ENCODE data around the gene AQP11. TPM values are rescaled to one million over a fixed set of nuclear protein-coding genes. Genes with fewer than 3 reads are reported as not detected.

Gene AQP11
- total and polyA plus RNA-seq, 4 experiments from 2014 or later: 0.35 to 1.0 (median 0.52) TPM

DNA sequence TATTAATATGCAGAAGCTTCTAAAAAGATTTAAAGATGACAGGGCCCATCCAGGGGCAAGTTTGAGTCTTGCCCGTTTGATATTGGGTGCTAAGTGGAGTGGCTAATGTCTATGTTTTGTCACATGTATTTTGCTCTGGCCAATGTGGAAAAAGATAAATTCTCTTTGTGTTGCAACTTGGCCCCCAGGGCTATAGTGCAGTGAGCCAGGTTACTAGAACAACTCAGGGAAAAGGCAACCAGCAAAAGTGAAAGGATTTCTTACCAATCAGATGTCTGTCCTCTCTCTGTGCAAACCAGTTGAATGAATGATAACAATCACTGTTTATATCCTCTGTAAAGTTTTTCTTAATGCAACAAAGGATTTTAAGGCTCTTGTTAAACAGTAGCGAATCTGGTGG is 52.5 kb downstream of the AQP11 start:
- Histone ChIP-seq H3K9me3 (ENCODE audit: control insufficient read depth in 1 of 2, low read length in 2 of 2) (no peaks in the 10 kb centered on the region), H3K36me3 (ENCODE audit: insufficient read depth, low read length) (no peaks in the 10 kb centered on the region), H3K4me3 (ENCODE audit: low read length in 2 of 2) (no peak overlapping the region), H3K27me3 (ENCODE audit: insufficient read depth, low read length) (no peaks in the 10 kb centered on the region), H3K4me1 (ENCODE audit: insufficient read depth, low read length) (peaks cover 6% of the 10 kb centered on the region), H3K27ac (ENCODE audit: low read depth, low read length) (no peak overlapping the region)
- Mint-ChIP-seq H3K4me1 (peaks cover 7 to 10% (median 9%) of the 10 kb centered on the region in 4 donors), H3K36me3 (peaks cover 3 to 7% of the 10 kb centered on the region in 2 donors), H3K4me3 (no peak overlapping the region), H3K27me3 (peaks cover 7 to 9% of the 10 kb centered on the region in 2 donors), H3K9me3 (peaks cover 0 to 6% (median 0%) of the 10 kb centered on the region in 8 donors), H3K27ac (no peak overlapping the region)
- POLR2A ChIA-PET (ENCODE audit: partially characterized antibody): no interaction called here
- intact Hi-C loops (cut with micrococcal nuclease): no loop called here
- CTCF ChIA-PET (ENCODE audit: partially characterized antibody): no interaction called here
- DNase-seq: no peak

- Mint-ChIP-seq H3K4me1 (no peaks in the 10 kb centered on the region), H3K27me3 (peaks cover 9 to 10% of the 10 kb centered on the region in 2 donors), H3K4me3 (no peak overlapping the region), H3K27ac (no peak overlapping the region), H3K36me3 (no peaks in the 10 kb centered on the region), H3K9me3 (peaks cover 0 to 6% (median 0%) of the 10 kb centered on the region in 8 donors)
- ChIA-PET CTCF (ENCODE audit: partially characterized antibody) (interaction anchor here (0.6 kb wide), 1 partner anchor 843 kb away, joined by 5 read pairs; no protein-coding TSS in a partner anchor), POLR2A (ENCODE audit: partially characterized antibody) (no interaction called here)
- H3K27me3 ChIP-seq (ENCODE audit: insufficient read depth, low read length): no peaks in the 10 kb centered on the region
- no peak for DNase-seq
- H3K27ac ChIP-seq (ENCODE audit: low read depth, low read length): no peak overlapping the region
- no peak overlapping the region for H3K4me3 ChIP-seq (ENCODE audit: low read length in 2 of 2)
- H3K9me3 ChIP-seq (ENCODE audit: control insufficient read depth in 1 of 2, low read length in 2 of 2): no peaks in the 10 kb centered on the region
- H3K36me3 ChIP-seq (ENCODE audit: insufficient read depth, low read length): no peaks in the 10 kb centered on the region
- no peaks in the 10 kb centered on the region for H3K4me1 ChIP-seq (ENCODE audit: insufficient read depth, low read length)
- intact Hi-C loops (cut with micrococcal nuclease): no loop called here
Measured at GRCh38 chr11:77644887-77645286, 55.1 kb downstream of the AQP11 start.

GRCh38 chr11:77647654-77648305 is 58.0 kb downstream of the AQP11 start:
- Histone ChIP-seq H3K4me3 (ENCODE audit: low read length in 2 of 2) (no peak overlapping the region), H3K36me3 (ENCODE audit: insufficient read depth, low read length) (no peaks in the 10 kb centered on the region), H3K27me3 (ENCODE audit: insufficient read depth, low read length) (no peaks in the 10 kb centered on the region), H3K27ac (ENCODE audit: low read depth, low read length) (no peak overlapping the region), H3K4me1 (ENCODE audit: insufficient read depth, low read length) (no peaks in the 10 kb centered on the region), H3K9me3 (ENCODE audit: control insufficient read depth in 1 of 2, low read length in 2 of 2) (no peaks in the 10 kb centered on the region)
- Mint-ChIP-seq H3K27ac (no peak overlapping the region), H3K36me3 (no peaks in the 10 kb centered on the region), H3K4me1 (no peaks in the 10 kb centered on the region), H3K27me3 (peaks cover 6 to 12% of the 10 kb centered on the region in 2 donors), H3K9me3 (no peaks in the 10 kb centered on the region), H3K4me3 (no peak overlapping the region)
- DNase-seq: no peak
- POLR2A ChIA-PET (ENCODE audit: partially characterized antibody): no interaction called here
- CTCF ChIA-PET (ENCODE audit: partially characterized antibody): no interaction called here
- intact Hi-C loops (cut with micrococcal nuclease): no loop called here

GRCh38 chr11:77650123-77650522 is 60.4 kb downstream of the AQP11 start:
- Histone ChIP-seq H3K27me3 (ENCODE audit: insufficient read depth, low read length) (no peaks in the 10 kb centered on the region), H3K36me3 (ENCODE audit: insufficient read depth, low read length) (no peaks in the 10 kb centered on the region), H3K4me1 (ENCODE audit: insufficient read depth, low read length) (no peaks in the 10 kb centered on the region), H3K4me3 (ENCODE audit: low read length in 2 of 2) (no peak overlapping the region), H3K9me3 (ENCODE audit: control insufficient read depth in 1 of 2, low read length in 2 of 2) (no peaks in the 10 kb centered on the region), H3K27ac (ENCODE audit: low read depth, low read length) (no peak overlapping the region)
- Mint-ChIP-seq H3K4me1 (no peaks in the 10 kb centered on the region), H3K27ac (no peak overlapping the region), H3K4me3 (no peak overlapping the region), H3K9me3 (no peaks in the 10 kb centered on the region), H3K36me3 (no peaks in the 10 kb centered on the region), H3K27me3 (peaks cover 6% of the 10 kb centered on the region in 2 donors)
- POLR2A ChIA-PET (ENCODE audit: partially characterized antibody): no interaction called here
- CTCF ChIA-PET (ENCODE audit: partially characterized antibody): interaction anchor here (0.7 kb wide), 1 partner anchor 9 kb away, joined by 3 read pairs; no protein-coding TSS in a partner anchor
- no peak for DNase-seq
- intact Hi-C loops (cut with micrococcal nuclease): no loop called here

DNA sequence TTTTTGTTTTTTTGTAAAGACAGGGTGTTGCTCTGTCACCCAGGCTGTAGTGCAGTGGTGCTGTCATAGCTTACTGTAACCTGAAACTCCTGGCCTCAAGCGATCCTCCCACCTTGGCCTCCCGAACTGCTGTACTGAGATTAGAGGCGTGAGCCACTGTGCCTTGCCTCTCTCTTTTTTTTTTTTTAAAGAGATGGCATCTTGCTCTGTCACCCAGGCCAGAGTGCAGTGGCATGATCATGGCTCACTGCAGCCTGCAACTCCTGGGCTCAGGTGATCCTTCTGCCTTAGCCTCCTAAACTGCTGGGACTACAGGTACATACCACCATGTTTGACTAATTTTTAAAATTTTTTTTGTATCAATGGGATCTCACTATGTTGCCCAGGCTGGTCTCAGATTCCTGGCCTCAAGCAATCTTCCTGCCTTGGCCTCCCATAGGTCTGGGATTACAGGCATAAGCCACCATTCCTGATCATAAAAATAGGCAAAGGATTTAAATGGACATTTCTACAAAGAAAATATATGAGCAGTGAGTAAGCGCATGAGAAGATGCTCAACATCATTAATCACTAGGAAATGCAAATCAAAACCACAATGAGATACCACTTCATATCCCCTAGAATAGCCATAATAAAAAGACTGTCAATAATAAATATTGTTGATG is 65.1 kb downstream of the AQP11 start:
- DNase-seq: no peak
- H3K4me3 ChIP-seq (ENCODE audit: low read length in 2 of 2): no peak overlapping the region
- no peak overlapping the region for H3K4me3 Mint-ChIP-seq
- H3K4me1 Mint-ChIP-seq: peaks cover 0 to 3% (median 0%) of the 10 kb centered on the region in 4 donors
- no peaks in the 10 kb centered on the region for H3K9me3 ChIP-seq (ENCODE audit: control insufficient read depth in 1 of 2, low read length in 2 of 2)
- H3K4me1 ChIP-seq (ENCODE audit: insufficient read depth, low read length): no peaks in the 10 kb centered on the region
- ChIA-PET POLR2A (ENCODE audit: partially characterized antibody) (interaction anchor here (0.6 kb wide), 1 partner anchor 251 kb away, joined by 3 read pairs; no protein-coding TSS in a partner anchor), CTCF (ENCODE audit: partially characterized antibody) (interaction anchor here (1.0 kb wide), 1 partner anchor 35 kb away, joined by 3 read pairs; no protein-coding TSS in a partner anchor)
- H3K27me3 ChIP-seq (ENCODE audit: insufficient read depth, low read length): no peaks in the 10 kb centered on the region
- H3K36me3 Mint-ChIP-seq: no peaks in the 10 kb centered on the region
- no peak overlapping the region for H3K27ac Mint-ChIP-seq
- intact Hi-C loops (cut with micrococcal nuclease): no loop called here
- no peak overlapping the region for H3K27ac ChIP-seq (ENCODE audit: low read depth, low read length)
- H3K36me3 ChIP-seq (ENCODE audit: insufficient read depth, low read length): no peaks in the 10 kb centered on the region
- H3K9me3 Mint-ChIP-seq: no peaks in the 10 kb centered on the region
- peaks cover 0 to 4% of the 10 kb centered on the region in 2 donors for H3K27me3 Mint-ChIP-seq

GRCh38 chr11:77656362-77656761 is 66.6 kb downstream of the AQP11 start:
- H3K27ac Mint-ChIP-seq: no peak overlapping the region
- H3K36me3 ChIP-seq (ENCODE audit: insufficient read depth, low read length): no peaks in the 10 kb centered on the region
- no peak overlapping the region for H3K4me3 ChIP-seq (ENCODE audit: low read length in 2 of 2)
- POLR2A ChIA-PET (ENCODE audit: partially characterized antibody): no interaction called here
- no peaks in the 10 kb centered on the region for H3K4me1 ChIP-seq (ENCODE audit: insufficient read depth, low read length)
- H3K4me3 Mint-ChIP-seq: no peak overlapping the region
- no peaks in the 10 kb centered on the region for H3K27me3 ChIP-seq (ENCODE audit: insufficient read depth, low read length)
- H3K27ac ChIP-seq (ENCODE audit: low read depth, low read length): no peak overlapping the region
- intact Hi-C loops (cut with micrococcal nuclease): no loop called here
- H3K4me1 Mint-ChIP-seq: peaks cover 0 to 3% (median 0%) of the 10 kb centered on the region in 4 donors
- no peak for DNase-seq
- CTCF ChIA-PET (ENCODE audit: partially characterized antibody): no interaction called here
- no peaks in the 10 kb centered on the region for H3K9me3 Mint-ChIP-seq
- no peaks in the 10 kb centered on the region for H3K27me3 Mint-ChIP-seq
- H3K36me3 Mint-ChIP-seq: no peaks in the 10 kb centered on the region
- H3K9me3 ChIP-seq (ENCODE audit: control insufficient read depth in 1 of 2, low read length in 2 of 2): no peaks in the 10 kb centered on the region

GRCh38 chr11:77658213-77659013 is 68.7 kb downstream of the AQP11 start:
- Mint-ChIP-seq H3K4me3 (no peak overlapping the region), H3K27me3 (no peaks in the 10 kb centered on the region), H3K4me1 (peaks cover 0 to 3% (median 0%) of the 10 kb centered on the region in 4 donors), H3K9me3 (no peaks in the 10 kb centered on the region), H3K27ac (peak overlapping the region in 2 of 7 donors; percentile 19 to 21), H3K36me3 (peaks cover 0 to 3% of the 10 kb centered on the region in 2 donors)
- intact Hi-C loops (cut with micrococcal nuclease): no loop called here
- Histone ChIP-seq H3K27me3 (ENCODE audit: insufficient read depth, low read length) (no peaks in the 10 kb centered on the region), H3K36me3 (ENCODE audit: insufficient read depth, low read length) (no peaks in the 10 kb centered on the region), H3K9me3 (ENCODE audit: control insufficient read depth in 1 of 2, low read length in 2 of 2) (no peaks in the 10 kb centered on the region), H3K4me3 (ENCODE audit: low read length in 2 of 2) (no peak overlapping the region), H3K27ac (ENCODE audit: low read depth, low read length) (no peak overlapping the region), H3K4me1 (ENCODE audit: insufficient read depth, low read length) (no peaks in the 10 kb centered on the region)
- POLR2A ChIA-PET (ENCODE audit: partially characterized antibody): interaction anchor here (0.6 kb wide), 1 partner anchor 46 kb away, joined by 5 read pairs; no protein-coding TSS in a partner anchor
- DNase-seq: no peak
- CTCF ChIA-PET (ENCODE audit: partially characterized antibody): interaction anchor here (0.9 kb wide), 1 partner anchor 39 kb away, joined by 3 read pairs; no protein-coding TSS in a partner anchor
